ENCODE results near the gene RFTN1.

GRCh38 chr3:16511681-16512434 is 1.6 kb downstream of the RFTN1 start:
- TF ChIP-seq POLR2A (IDR thresholded peaks at IDR 0.05; ENCODE audit: low read depth, low read length): peak; percentile 97
- peak; percentile 87 for TF ChIP-seq POLR2AphosphoS5 (IDR thresholded peaks at IDR 0.05; ENCODE audit: low read depth, low read length)
- peak; percentile 77 for TF ChIP-seq SPI1 (IDR thresholded peaks at IDR 0.05; ENCODE audit: low read depth, low read length)
